A549 (cell line): ENCODE data around the gene C3orf18. TPM values are rescaled to one million over a fixed set of nuclear protein-coding genes. Genes with fewer than 3 reads are reported as not detected.

ENCODE experiments used
- ATAC-seq, 2 experiments: fragments of 200-7000 bp in 1 of 2; fragments of >200 bp in 1 of 2; cut with Nextera tagmentation in 1 of 2; cut with Tn5 transposase in 1 of 2; 3 replicates each; pipeline versions ENCODE4 v1.8.0 to v1.9.1; 2018 to 2020; ENCODE audit warnings: mild to moderate bottlenecking in 1 of 2, moderate library complexity in 1 of 2
- CTCF ChIA-PET: fragments of 300-600 bp; sonication (Branson Sonifier 250); formaldehyde crosslinking; extraction: SDS; loops from one replicate; lab custom pipeline; 2021; ENCODE audit warnings: antibody characterized with exemption, inconsistent platforms; lab: Yijun Ruan, JAX
- POLR2A ChIA-PET: fragments of 350-600 bp; formaldehyde crosslinking; extraction: SDS; loops from one replicate; lab custom pipeline; 2021; ENCODE audit warnings: antibody characterized with exemption, inconsistent platforms; lab: Yijun Ruan, JAX
- DNase-seq, 2 experiments: peaks; one replicate each; pipeline versions ENCODE4 v3.0.0 to v3.0.0-alpha.2; 2011 to 2016; ENCODE audit warnings: low read depth in 1 of 2, low spot score in 1 of 2
- FAIRE-seq: peaks from 2 replicates; lab custom pipeline; 2011; peaks lifted over from hg19 to GRCh38; lab: Jason Lieb, UNC
- H3K27ac ChIP-seq, 2 experiments: fragments of >200 bp; sonication (Bioruptor Twin); formaldehyde crosslinking; 3 replicates each; pipeline ENCODE4 v1.5.1; 2016 to 2017
- H3K4me1 ChIP-seq: fragments of >200 bp; sonication (Bioruptor Twin); formaldehyde crosslinking; 3 replicates; pipeline ENCODE4 v1.6.1; 2016
- H3K4me2 ChIP-seq: fragments of >200 bp; sonication (Bioruptor Twin); formaldehyde crosslinking; 3 replicates; pipeline ENCODE4 v1.6.1; 2016
- H3K4me3 ChIP-seq: fragments of >200 bp; sonication (Bioruptor Twin); formaldehyde crosslinking; 3 replicates; pipeline ENCODE4 v1.5.1; 2016
- H3K9me3 ChIP-seq: fragments of >200 bp; sonication (Bioruptor Twin); formaldehyde crosslinking; 3 replicates; pipeline ENCODE4 v1.6.1; 2016
- BHLHE40 ChIP-seq: IDR thresholded peaks from 2 replicates; pipeline ENCODE4 v1.6.1; 2012; ENCODE audit warnings: low read depth, low read length, inconsistent platforms
- CHD4 ChIP-seq: fragments of 200-600 bp; sonication (generic); IDR thresholded peaks from 2 replicates; pipeline ENCODE4 v1.6.1; 2016; ENCODE audit warnings: antibody characterized with exemption, mild to moderate bottlenecking, borderline replicate concordance
- EP300 ChIP-seq, 2 experiments: fragments of >200 bp; sonication (Bioruptor Twin); formaldehyde crosslinking; IDR thresholded peaks; 2 replicates in 1 of 2; 3 replicates in 1 of 2; pipeline ENCODE4 v1.6.1; 2016 to 2017
- FOXS1 ChIP-seq: fragments of 250-450 bp; sonication (Bioruptor Pico); IDR thresholded peaks from 2 replicates; pipeline ENCODE4 v1.5.0; 2020; ENCODE audit warnings: mild to moderate bottlenecking, moderate library complexity
- GATA3 ChIP-seq: IDR thresholded peaks from 2 replicates; pipeline ENCODE4 v1.6.1; 2012; ENCODE audit warnings: borderline replicate concordance
- HDAC2 ChIP-seq: fragments of 200-600 bp; sonication (generic); IDR thresholded peaks from 2 replicates; pipeline ENCODE4 v1.6.1; 2016
- HOXB13 ChIP-seq: fragments of 250-450 bp; sonication (Bioruptor Pico); IDR thresholded peaks from 2 replicates; pipeline ENCODE4 v1.5.0; 2020; ENCODE audit warnings: low read depth, mild to moderate bottlenecking, moderate library complexity
- KDM5A ChIP-seq: fragments of 200-600 bp; sonication (generic); IDR thresholded peaks from 2 replicates; pipeline ENCODE4 v1.6.1; 2016; ENCODE audit warnings: antibody characterized with exemption, mild to moderate bottlenecking
- MAFK ChIP-seq: fragments of 450-650 bp; IDR thresholded peaks from 2 replicates; pipeline ENCODE4 v1.6.1; 2014; ENCODE audit not compliant: partially characterized antibody
- MYC ChIP-seq: IDR thresholded peaks from 2 replicates; pipeline ENCODE4 v1.6.1; 2012; ENCODE audit warnings: mild to moderate bottlenecking, inconsistent platforms, low read length, improper control_type of control experiment, borderline replicate concordance
- PHF8 ChIP-seq: fragments of 200-600 bp; sonication (generic); IDR thresholded peaks from 2 replicates; pipeline ENCODE4 v1.6.1; 2016; ENCODE audit warnings: low read depth, mild to moderate bottlenecking, antibody characterized with exemption, moderate library complexity, borderline replicate concordance
- POLR2A ChIP-seq: IDR thresholded peaks from 2 replicates; pipeline ENCODE4 v1.6.1; 2012; ENCODE audit warnings: mild to moderate bottlenecking, low read length
- RARB ChIP-seq: fragments of 250-450 bp; sonication (Bioruptor Pico); IDR thresholded peaks from 2 replicates; pipeline ENCODE4 v1.8.0; 2021; ENCODE audit warnings: mild to moderate bottlenecking, moderate library complexity
- RCOR1 ChIP-seq: fragments of 150-350 bp; IDR thresholded peaks from 2 replicates; pipeline ENCODE4 v1.6.1; 2014; ENCODE audit warnings: antibody characterized with exemption, low read length, low read depth
- RFX5 ChIP-seq: fragments of 450-650 bp; IDR thresholded peaks from 2 replicates; pipeline ENCODE4 v1.7.1; 2014; ENCODE audit warnings: antibody characterized with exemption, mild to moderate bottlenecking, moderate library complexity
- TFCP2L1 ChIP-seq: fragments of 250-450 bp; sonication (Bioruptor Pico); IDR thresholded peaks from 2 replicates; pipeline ENCODE4 v1.5.0; 2021; ENCODE audit warnings: mild to moderate bottlenecking
- TP53 ChIP-seq: fragments of 250-450 bp; sonication (Bioruptor Pico); IDR thresholded peaks from 2 replicates; pipeline ENCODE4 v1.5.0; 2021; ENCODE audit warnings: mild to moderate bottlenecking, moderate library complexity
- WGBS: methylation state at CpG from one replicate; pipeline ENCODE4 v1.1.6; 2017; ENCODE audit errors: missing lambda C conversion rate; 5-methylcytosine and 5-hydroxymethylcytosine counted together
- polyA plus RNA-seq, 4 experiments: library from polyadenylated mRNA; depleted of rRNA in 3 of 4; stranded (reverse); fragments of >200 nt; fragmentation: RNase III in 1 of 4; extraction: RNeasy Plus Mini Kit Qiagen cat#74134 plus additional on column Dnase treatment in 1 of 4; gene quantifications; 2 replicates in 3 of 4; 3 replicates in 1 of 4; pipeline ENCODE4 v1.2.3, GENCODE V29; 2011 to 2017
- TF ChIP-seq, protein P1 (sequence below): fragments of >200 bp; sonication (Bioruptor Twin); formaldehyde crosslinking; IDR thresholded peaks from 2 replicates; pipeline ENCODE4 v1.6.1; 2016
- TF ChIP-seq, protein P2 (sequence below): fragments of >200 bp; sonication (Bioruptor Twin); formaldehyde crosslinking; IDR thresholded peaks from 3 replicates; pipeline ENCODE4 v1.5.1; 2016
- TF ChIP-seq, protein P3 (sequence below): fragments of >200 bp; sonication (Bioruptor Twin); formaldehyde crosslinking; IDR thresholded peaks from 3 replicates; pipeline ENCODE4 v1.6.1; 2016
- TF ChIP-seq, protein P4 (sequence below): fragments of 450-650 bp; IDR thresholded peaks from 2 replicates; pipeline ENCODE4 v1.6.1; 2014; ENCODE audit warnings: antibody characterized with exemption
- TF ChIP-seq, protein P5 (sequence below): fragments of 200-600 bp; sonication (generic); IDR thresholded peaks from 2 replicates; pipeline ENCODE4 v1.6.1; 2016; ENCODE audit warnings: antibody characterized with exemption, mild to moderate bottlenecking, moderate library complexity
- TF ChIP-seq, protein P6 (sequence below): fragments of 250-450 bp; sonication (Bioruptor Pico); IDR thresholded peaks from 2 replicates; pipeline ENCODE4 v1.5.0; 2021; ENCODE audit warnings: mild to moderate bottlenecking, moderate library complexity, borderline replicate concordance

The C3orf18 gene
- polyA plus RNA-seq, 2 of the 4 experiments (the other 2 are of a cell fraction), result 3.4 to 5.4 TPM

DNA sequence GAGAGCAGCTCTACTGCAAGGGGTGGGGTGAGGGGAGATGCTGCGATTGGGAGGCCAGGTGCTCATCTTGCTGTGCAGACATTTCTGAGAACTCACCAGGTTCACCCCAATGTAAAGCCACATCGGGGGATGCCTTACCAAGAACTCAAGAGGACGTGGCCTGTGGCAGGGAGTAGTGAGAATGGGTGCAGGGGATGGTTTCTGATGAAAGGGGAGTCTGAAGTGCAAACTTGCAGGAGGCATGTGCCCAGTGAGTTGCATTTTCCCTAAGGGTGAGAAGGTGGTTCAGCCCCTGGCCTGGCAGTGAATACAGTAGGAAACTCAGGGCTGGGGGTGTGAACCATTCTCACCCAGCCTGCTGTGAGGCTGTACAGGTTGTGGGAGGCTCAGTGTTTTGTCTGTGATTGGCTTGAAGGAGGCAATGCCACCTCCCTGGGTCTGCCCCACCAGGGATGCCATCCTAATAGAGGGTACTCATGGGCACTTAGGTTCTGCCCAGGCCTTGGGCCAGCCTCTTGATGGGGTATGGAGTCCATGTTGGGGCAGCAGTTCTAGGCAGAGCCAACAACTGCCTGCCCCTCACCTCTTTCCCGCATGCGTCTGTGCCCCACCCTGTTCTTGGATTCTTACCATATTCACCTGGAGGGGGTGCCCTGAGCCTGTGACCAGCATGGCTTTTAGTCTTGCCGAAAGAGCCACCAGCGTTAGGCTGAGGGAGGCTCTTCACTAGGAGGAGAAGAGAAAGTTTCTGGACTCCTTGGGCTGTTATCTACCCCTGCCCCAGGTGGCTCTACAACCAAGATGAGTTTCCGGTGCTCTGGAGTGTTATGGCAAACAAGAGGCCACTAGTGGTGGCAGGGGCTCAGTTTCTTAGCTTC, 6.3 kb upstream of the C3orf18 start:
- Histone ChIP-seq H3K4me3 (no peak overlapping the region), H3K27ac (no peak overlapping the region), H3K4me1 (peaks cover 6% of the 10 kb centered on the region; the same call in 1 of the 3 replicates), H3K4me2 (no peak overlapping the region), H3K9me3 (no peaks in the 10 kb centered on the region)
- TF ChIP-seq KDM5A (no peak), PHF8 (no peak), EP300 (IDR thresholded peaks at IDR 0.05) (no peak), TFCP2L1 (CRISPR knock-in tag) (no peak), POLR2A (no peak), HDAC2 (no peak), FOXS1 (CRISPR knock-in tag) (no peak), RARB (CRISPR knock-in tag) (no peak), TP53 (CRISPR knock-in tag) (no peak), CHD4 (no peak), BHLHE40 (no peak), RCOR1 (no peak)
- TF ChIP-seq, protein P1, sequence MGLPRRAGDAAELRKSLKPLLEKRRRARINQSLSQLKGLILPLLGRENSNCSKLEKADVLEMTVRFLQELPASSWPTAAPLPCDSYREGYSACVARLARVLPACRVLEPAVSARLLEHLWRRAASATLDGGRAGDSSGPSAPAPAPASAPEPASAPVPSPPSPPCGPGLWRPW, result no peak
- TF ChIP-seq, protein P2, sequence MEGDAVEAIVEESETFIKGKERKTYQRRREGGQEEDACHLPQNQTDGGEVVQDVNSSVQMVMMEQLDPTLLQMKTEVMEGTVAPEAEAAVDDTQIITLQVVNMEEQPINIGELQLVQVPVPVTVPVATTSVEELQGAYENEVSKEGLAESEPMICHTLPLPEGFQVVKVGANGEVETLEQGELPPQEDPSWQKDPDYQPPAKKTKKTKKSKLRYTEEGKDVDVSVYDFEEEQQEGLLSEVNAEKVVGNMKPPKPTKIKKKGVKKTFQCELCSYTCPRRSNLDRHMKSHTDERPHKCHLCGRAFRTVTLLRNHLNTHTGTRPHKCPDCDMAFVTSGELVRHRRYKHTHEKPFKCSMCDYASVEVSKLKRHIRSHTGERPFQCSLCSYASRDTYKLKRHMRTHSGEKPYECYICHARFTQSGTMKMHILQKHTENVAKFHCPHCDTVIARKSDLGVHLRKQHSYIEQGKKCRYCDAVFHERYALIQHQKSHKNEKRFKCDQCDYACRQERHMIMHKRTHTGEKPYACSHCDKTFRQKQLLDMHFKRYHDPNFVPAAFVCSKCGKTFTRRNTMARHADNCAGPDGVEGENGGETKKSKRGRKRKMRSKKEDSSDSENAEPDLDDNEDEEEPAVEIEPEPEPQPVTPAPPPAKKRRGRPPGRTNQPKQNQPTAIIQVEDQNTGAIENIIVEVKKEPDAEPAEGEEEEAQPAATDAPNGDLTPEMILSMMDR, result no peak
- TF ChIP-seq, protein P3, sequence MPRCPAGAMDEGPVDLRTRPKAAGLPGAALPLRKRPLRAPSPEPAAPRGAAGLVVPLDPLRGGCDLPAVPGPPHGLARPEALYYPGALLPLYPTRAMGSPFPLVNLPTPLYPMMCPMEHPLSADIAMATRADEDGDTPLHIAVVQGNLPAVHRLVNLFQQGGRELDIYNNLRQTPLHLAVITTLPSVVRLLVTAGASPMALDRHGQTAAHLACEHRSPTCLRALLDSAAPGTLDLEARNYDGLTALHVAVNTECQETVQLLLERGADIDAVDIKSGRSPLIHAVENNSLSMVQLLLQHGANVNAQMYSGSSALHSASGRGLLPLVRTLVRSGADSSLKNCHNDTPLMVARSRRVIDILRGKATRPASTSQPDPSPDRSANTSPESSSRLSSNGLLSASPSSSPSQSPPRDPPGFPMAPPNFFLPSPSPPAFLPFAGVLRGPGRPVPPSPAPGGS, result no peak
- TF ChIP-seq, protein P4, sequence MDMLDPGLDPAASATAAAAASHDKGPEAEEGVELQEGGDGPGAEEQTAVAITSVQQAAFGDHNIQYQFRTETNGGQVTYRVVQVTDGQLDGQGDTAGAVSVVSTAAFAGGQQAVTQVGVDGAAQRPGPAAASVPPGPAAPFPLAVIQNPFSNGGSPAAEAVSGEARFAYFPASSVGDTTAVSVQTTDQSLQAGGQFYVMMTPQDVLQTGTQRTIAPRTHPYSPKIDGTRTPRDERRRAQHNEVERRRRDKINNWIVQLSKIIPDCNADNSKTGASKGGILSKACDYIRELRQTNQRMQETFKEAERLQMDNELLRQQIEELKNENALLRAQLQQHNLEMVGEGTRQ, result no peak
- WGBS, result 90% methylated on average over 7 of the region's 8 CpGs
- ChIA-PET POLR2A (no interaction called here), CTCF (interaction anchor here (0.8 to 22.5 kb wide), 6 partner anchors 12 to 816 kb away, joined by 3 to 375 read pairs (median 8); partner anchors contain the start of genes CISH and MAPKAPK3)
- no peak for FAIRE-seq
- DNase-seq, result no peak
- no peak for ATAC-seq

DNA sequence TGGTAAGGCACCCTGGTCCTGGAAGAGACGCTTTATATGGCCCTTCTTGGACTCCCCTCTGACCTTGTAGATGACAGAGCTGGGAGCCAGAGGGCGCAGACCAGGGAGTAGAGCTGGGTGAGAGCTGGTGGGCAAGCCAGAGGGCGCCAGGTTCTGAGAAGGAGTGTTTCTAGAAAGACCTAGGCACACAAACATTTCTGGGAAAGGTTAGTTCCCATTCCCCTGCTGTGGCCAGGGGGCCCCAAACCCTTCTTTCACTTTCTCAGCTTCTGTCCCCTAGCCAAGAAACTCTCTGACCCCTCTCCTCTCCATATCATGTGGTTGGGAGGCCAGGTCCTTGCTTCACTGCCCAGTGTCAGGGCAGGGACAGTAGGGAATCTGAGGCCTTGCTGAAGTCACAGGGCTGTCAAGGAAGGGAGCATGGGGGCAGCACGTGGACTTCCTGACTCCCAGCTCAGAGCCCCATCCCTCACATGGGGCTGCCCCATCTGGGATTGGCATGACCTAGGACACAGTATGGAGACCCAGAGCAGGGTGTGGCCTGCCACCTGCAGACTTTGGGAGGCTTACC, 5.3 kb upstream of the C3orf18 start:
- H3K4me2 ChIP-seq, result no peak overlapping the region
- ChIA-PET CTCF (interaction anchor here (0.8 to 22.5 kb wide), 16 partner anchors 8 to 816 kb away, joined by 3 to 375 read pairs (median 4); partner anchors contain the start of genes CISH and MAPKAPK3), POLR2A (no interaction called here)
- H3K4me1 ChIP-seq, result peaks cover 15% of the 10 kb centered on the region; the same call in 2 of the 3 replicates
- no peak for ATAC-seq
- no peak overlapping the region for H3K4me3 ChIP-seq
- H3K9me3 ChIP-seq, result no peaks in the 10 kb centered on the region
- H3K27ac ChIP-seq, result no peak overlapping the region
- DNase-seq, result no peak
- TF ChIP-seq RFX5 (no peak), MAFK (no peak), HOXB13 (CRISPR knock-in tag) (no peak), MYC (no peak), GATA3 (no peak)
- TF ChIP-seq, protein P5, sequence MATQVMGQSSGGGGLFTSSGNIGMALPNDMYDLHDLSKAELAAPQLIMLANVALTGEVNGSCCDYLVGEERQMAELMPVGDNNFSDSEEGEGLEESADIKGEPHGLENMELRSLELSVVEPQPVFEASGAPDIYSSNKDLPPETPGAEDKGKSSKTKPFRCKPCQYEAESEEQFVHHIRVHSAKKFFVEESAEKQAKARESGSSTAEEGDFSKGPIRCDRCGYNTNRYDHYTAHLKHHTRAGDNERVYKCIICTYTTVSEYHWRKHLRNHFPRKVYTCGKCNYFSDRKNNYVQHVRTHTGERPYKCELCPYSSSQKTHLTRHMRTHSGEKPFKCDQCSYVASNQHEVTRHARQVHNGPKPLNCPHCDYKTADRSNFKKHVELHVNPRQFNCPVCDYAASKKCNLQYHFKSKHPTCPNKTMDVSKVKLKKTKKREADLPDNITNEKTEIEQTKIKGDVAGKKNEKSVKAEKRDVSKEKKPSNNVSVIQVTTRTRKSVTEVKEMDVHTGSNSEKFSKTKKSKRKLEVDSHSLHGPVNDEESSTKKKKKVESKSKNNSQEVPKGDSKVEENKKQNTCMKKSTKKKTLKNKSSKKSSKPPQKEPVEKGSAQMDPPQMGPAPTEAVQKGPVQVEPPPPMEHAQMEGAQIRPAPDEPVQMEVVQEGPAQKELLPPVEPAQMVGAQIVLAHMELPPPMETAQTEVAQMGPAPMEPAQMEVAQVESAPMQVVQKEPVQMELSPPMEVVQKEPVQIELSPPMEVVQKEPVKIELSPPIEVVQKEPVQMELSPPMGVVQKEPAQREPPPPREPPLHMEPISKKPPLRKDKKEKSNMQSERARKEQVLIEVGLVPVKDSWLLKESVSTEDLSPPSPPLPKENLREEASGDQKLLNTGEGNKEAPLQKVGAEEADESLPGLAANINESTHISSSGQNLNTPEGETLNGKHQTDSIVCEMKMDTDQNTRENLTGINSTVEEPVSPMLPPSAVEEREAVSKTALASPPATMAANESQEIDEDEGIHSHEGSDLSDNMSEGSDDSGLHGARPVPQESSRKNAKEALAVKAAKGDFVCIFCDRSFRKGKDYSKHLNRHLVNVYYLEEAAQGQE, result no peak
- TF ChIP-seq, protein P6, sequence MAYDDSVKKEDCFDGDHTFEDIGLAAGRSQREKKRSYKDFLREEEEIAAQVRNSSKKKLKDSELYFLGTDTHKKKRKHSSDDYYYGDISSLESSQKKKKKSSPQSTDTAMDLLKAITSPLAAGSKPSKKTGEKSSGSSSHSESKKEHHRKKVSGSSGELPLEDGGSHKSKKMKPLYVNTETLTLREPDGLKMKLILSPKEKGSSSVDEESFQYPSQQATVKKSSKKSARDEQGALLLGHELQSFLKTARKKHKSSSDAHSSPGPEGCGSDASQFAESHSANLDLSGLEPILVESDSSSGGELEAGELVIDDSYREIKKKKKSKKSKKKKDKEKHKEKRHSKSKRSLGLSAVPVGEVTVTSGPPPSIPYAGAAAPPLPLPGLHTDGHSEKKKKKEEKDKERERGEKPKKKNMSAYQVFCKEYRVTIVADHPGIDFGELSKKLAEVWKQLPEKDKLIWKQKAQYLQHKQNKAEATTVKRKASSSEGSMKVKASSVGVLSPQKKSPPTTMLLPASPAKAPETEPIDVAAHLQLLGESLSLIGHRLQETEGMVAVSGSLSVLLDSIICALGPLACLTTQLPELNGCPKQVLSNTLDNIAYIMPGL (CRISPR knock-in tag), result no peak
- TF ChIP-seq, protein P3, result no peak
- 85% methylated on average over 4 of the region's 4 CpGs for WGBS
- no peak for FAIRE-seq
